GM18868 (cell line): Measurements from ENCODE around the gene MRGPRD.

Experiments
- ATAC-seq: cut with Tn5 transposase; IDR thresholded peaks from one replicate; pipeline ENCODE4 v1.9.1; 2021; ENCODE audit warnings: mild to moderate bottlenecking, moderate library complexity; ENCODE audit not compliant: unreplicated experiment

Gene MRGPRD

DNA sequence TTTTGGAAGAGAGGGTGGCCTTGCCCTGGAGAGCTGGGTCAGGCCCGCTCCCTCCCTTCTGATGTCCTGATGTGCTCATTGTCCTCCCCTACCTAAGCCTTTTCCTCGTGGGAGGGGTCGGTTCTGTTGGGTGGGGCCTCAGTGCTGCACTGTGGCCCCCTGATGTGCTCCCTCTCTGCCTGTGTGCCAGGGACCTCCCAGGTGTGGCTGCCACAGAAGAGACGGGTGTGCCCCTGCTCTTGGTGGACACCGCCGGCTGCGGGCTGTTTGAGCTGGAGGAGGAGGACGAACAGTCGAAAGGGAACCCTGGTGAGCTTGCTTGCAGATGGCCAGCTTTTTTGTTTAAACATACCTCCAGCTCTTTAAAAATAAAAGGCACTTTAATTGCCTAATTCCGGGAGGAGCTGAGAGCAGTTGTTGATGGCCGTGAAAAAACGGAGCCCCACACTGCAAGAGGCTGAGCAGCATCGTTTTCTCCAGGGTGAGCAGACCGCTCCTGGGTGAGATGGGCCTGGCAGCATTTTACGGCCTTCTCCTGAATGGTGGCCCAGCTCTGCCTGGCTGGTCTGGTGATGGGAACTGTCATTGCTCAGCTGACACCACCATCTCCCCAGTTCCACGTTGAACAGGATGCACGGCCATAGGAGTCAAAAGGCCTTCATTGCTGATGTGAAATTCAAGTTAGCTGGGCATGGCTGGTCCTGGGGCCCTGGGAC, 47.0 kb downstream of the MRGPRD start:
- ATAC-seq: no peak

DNA sequence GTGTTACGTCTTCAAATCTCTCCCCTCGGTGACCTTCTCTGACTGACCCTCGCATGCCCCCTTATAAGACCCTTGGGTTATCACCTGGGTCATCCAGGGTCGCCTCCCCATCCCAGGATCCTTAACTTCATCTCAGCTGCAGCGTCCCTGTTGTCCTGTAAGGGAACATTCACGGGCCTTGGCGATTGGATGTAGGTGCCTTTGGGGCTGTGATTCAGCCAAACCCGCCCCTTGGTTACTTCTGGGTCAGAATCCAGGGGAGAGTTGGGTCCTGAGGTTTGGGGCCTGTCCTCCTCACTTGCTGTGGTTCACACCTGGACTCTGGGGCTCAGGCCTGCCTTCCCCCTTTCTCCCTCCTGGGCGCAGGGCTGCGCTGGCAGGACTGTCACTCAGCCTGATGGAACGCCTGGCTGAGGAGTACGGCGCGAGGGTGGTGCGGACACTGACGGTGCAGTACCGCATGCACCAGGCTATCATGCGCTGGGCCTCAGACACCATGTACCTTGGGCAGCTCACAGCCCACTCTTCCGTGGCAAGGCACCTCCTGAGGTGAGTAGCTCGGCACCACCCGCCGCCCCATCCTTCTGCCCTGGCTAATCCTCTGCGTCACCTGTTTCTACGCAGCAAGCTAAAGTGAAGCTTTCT, 47.7 kb downstream of the MRGPRD start:
- no peak for ATAC-seq

DNA sequence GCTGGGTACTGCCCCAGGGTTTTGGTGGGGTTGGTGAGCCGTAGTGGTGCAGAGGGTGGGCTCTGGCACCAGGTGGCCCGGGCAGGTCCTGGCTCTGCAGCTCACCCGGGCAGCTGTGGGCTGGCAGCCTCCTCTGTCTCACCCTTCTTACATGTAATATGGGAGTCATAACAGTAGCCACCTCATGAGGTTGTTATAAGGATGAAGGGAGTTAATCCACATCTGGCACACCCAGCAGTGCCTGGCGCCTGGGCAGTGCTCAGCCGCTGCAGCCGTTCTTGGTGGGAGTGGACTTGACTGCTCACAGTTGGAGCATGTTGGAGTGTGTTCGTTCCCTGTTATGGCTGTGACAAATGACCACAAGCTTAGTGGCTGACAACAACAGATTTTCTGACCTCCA, 48.4 kb downstream of the MRGPRD start:
- ATAC-seq: no peak

DNA sequence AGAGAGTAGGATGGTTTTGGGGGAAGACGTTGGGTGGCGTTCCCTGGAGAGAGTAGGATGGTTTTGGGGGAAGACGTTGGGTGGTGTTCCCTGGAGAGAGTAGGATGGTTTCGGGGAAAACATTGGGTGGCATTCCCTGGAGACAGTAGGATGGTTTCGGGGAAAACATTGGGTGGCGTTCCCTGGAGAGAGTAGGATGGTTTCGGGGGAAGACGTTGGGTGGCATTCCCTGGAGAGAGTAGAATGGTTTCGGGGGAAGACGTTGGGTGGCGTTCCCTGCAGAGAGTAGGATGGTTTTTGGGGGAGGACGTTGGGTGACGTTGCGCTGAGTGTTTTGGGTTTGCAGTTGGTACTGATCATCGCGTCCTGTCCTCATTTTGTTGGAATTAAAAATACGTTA, 48.9 kb downstream of the MRGPRD start:
- no peak for ATAC-seq

DNA sequence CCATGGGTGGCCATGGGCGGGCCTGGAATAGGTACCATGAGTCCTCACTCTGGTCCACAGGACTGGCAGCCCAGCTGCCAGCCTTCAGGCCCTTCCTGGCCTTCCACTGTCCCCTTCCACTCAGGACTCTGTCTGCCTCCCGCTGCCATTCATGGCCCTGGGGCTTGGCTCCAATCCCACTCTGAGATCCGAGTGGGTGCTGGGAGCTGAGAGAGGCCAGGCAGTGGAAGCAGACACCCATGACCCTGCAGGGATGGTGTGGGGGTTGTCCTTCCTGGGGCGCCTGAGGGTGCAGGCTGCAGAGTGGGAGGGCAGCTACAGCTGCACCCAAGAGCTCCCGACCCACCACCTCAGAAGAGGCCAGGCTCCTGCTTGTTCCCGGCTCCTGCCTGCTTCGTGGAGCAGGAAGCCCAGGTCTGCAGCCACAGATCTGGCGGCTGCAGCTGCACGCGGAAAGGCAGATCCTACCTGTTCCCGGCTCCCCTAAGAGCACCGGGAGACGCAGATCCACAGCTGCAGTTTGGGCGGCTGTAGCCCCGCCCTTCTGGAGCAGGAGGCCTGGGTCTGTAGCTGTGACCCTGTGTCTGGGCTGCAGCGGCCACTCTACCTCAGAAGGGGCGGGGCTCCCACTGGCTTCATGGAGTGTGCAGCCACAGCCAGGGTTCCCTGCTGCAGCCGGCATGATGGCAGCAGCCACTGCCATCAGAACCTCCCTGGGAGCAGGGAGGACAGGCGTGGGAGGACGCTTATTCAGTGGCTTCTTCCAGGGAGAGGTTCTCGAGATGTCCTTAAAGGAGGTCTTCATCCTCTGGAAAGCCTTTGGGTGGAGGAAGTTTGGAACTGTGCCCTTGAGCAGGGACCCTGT, 49.6 kb downstream of the MRGPRD start:
- no peak for ATAC-seq
